ENCODE results near the gene MICALL2.

The MICALL2 gene

GRCh38 chr7:1459512-1459892 is 232 bp upstream of the MICALL2 start:
- no peaks in the 10 kb centered on the region for H3K9me3 ChIP-seq (ENCODE audit: control insufficient read depth in 2 of 2, low read length in 2 of 2)
- peak overlapping the region; percentile 97 to 99 for H3K27ac ChIP-seq (ENCODE audit: low read depth in 2 of 2, low read length in 2 of 2)
- H3K27me3 ChIP-seq (ENCODE audit: control insufficient read depth in 2 of 2, insufficient read depth in 2 of 2, low read length in 2 of 2) = no peaks in the 10 kb centered on the region
- peaks cover 71 to 86% of the 10 kb centered on the region in 2 donors for H3K4me1 ChIP-seq (ENCODE audit: control insufficient read depth in 2 of 2, insufficient read depth in 2 of 2, low read length in 2 of 2)
- no peaks in the 10 kb centered on the region for H3K36me3 ChIP-seq (ENCODE audit: control insufficient read depth in 2 of 2, insufficient read depth in 2 of 2, low read length in 2 of 2)
- H3K4me3 ChIP-seq (ENCODE audit: low read length in 2 of 2) = peak overlapping the region in 1 of 2 donors; percentile 84
- H3K9ac ChIP-seq (ENCODE audit: low read depth in 1 of 2, low read length in 2 of 2) = no peak overlapping the region

GRCh38 chr7:1457949-1458682 is 1.2 kb downstream of the MICALL2 start:
- Histone ChIP-seq H3K4me1 (ENCODE audit: control insufficient read depth in 2 of 2, insufficient read depth in 2 of 2, low read length in 2 of 2) (peaks cover 61 to 78% of the 10 kb centered on the region in 2 donors), H3K9me3 (ENCODE audit: control insufficient read depth in 2 of 2, low read length in 2 of 2) (no peaks in the 10 kb centered on the region), H3K27ac (ENCODE audit: low read depth in 2 of 2, low read length in 2 of 2) (peak overlapping the region; percentile 84 to 88), H3K4me3 (ENCODE audit: low read length in 2 of 2) (peak overlapping the region; percentile 82 to 84), H3K9ac (ENCODE audit: low read depth in 1 of 2, low read length in 2 of 2) (peak overlapping the region; percentile 81 to 93), H3K27me3 (ENCODE audit: control insufficient read depth in 2 of 2, insufficient read depth in 2 of 2, low read length in 2 of 2) (no peaks in the 10 kb centered on the region), H3K36me3 (ENCODE audit: control insufficient read depth in 2 of 2, insufficient read depth in 2 of 2, low read length in 2 of 2) (no peaks in the 10 kb centered on the region)

GRCh38 chr7:1457059-1457948 is 2.0 kb downstream of the MICALL2 start:
- Histone ChIP-seq H3K9ac (ENCODE audit: low read depth in 1 of 2, low read length in 2 of 2) (peak overlapping the region in 1 of 2 donors; percentile 93), H3K9me3 (ENCODE audit: control insufficient read depth in 2 of 2, low read length in 2 of 2) (no peaks in the 10 kb centered on the region), H3K4me3 (ENCODE audit: low read length in 2 of 2) (peak overlapping the region; percentile 82 to 84), H3K36me3 (ENCODE audit: control insufficient read depth in 2 of 2, insufficient read depth in 2 of 2, low read length in 2 of 2) (no peaks in the 10 kb centered on the region), H3K27ac (ENCODE audit: low read depth in 2 of 2, low read length in 2 of 2) (peak overlapping the region; percentile 11 to 24), H3K27me3 (ENCODE audit: control insufficient read depth in 2 of 2, insufficient read depth in 2 of 2, low read length in 2 of 2) (no peaks in the 10 kb centered on the region), H3K4me1 (ENCODE audit: control insufficient read depth in 2 of 2, insufficient read depth in 2 of 2, low read length in 2 of 2) (peaks cover 58 to 72% of the 10 kb centered on the region in 2 donors)

GRCh38 chr7:1455955-1456354 is 3.3 kb downstream of the MICALL2 start:
- H3K27ac ChIP-seq (ENCODE audit: low read depth in 2 of 2, low read length in 2 of 2) = peak overlapping the region; percentile 88 to 89
- no peaks in the 10 kb centered on the region for H3K36me3 ChIP-seq (ENCODE audit: control insufficient read depth in 2 of 2, insufficient read depth in 2 of 2, low read length in 2 of 2)
- H3K9ac ChIP-seq (ENCODE audit: low read depth in 1 of 2, low read length in 2 of 2) = peak overlapping the region; percentile 62 to 70

GRCh38 chr7:1455241-1455939 is 3.9 kb downstream of the MICALL2 start:
- peaks cover 50 to 55% of the 10 kb centered on the region in 2 donors for H3K4me1 ChIP-seq (ENCODE audit: control insufficient read depth in 2 of 2, insufficient read depth in 2 of 2, low read length in 2 of 2)
- no peaks in the 10 kb centered on the region for H3K9me3 ChIP-seq (ENCODE audit: control insufficient read depth in 2 of 2, low read length in 2 of 2)
- no peaks in the 10 kb centered on the region for H3K36me3 ChIP-seq (ENCODE audit: control insufficient read depth in 2 of 2, insufficient read depth in 2 of 2, low read length in 2 of 2)
- H3K27ac ChIP-seq (ENCODE audit: low read depth in 2 of 2, low read length in 2 of 2) = peak overlapping the region; percentile 88 to 89
- H3K4me3 ChIP-seq (ENCODE audit: low read length in 2 of 2) = peak overlapping the region; percentile 52 to 62
- peak overlapping the region; percentile 62 to 70 for H3K9ac ChIP-seq (ENCODE audit: low read depth in 1 of 2, low read length in 2 of 2)
- H3K27me3 ChIP-seq (ENCODE audit: control insufficient read depth in 2 of 2, insufficient read depth in 2 of 2, low read length in 2 of 2) = no peaks in the 10 kb centered on the region

More at GRCh38 chr7:1455955-1456354, 3.3 kb downstream of the MICALL2 start:
- peaks cover 51 to 59% of the 10 kb centered on the region in 2 donors for H3K4me1 ChIP-seq (ENCODE audit: control insufficient read depth in 2 of 2, insufficient read depth in 2 of 2, low read length in 2 of 2)
- no peaks in the 10 kb centered on the region for H3K9me3 ChIP-seq (ENCODE audit: control insufficient read depth in 2 of 2, low read length in 2 of 2)
- H3K27me3 ChIP-seq (ENCODE audit: control insufficient read depth in 2 of 2, insufficient read depth in 2 of 2, low read length in 2 of 2) = no peaks in the 10 kb centered on the region
- H3K4me3 ChIP-seq (ENCODE audit: low read length in 2 of 2) = peak overlapping the region; percentile 52 to 62

- H3K9ac ChIP-seq (ENCODE audit: low read depth in 1 of 2, low read length in 2 of 2) = peak overlapping the region in 1 of 2 donors; percentile 62
- H3K27ac ChIP-seq (ENCODE audit: low read depth in 2 of 2, low read length in 2 of 2) = peak overlapping the region; percentile 88 to 89
- H3K27me3 ChIP-seq (ENCODE audit: control insufficient read depth in 2 of 2, insufficient read depth in 2 of 2, low read length in 2 of 2) = no peaks in the 10 kb centered on the region
- no peak overlapping the region for H3K4me3 ChIP-seq (ENCODE audit: low read length in 2 of 2)
- H3K36me3 ChIP-seq (ENCODE audit: control insufficient read depth in 2 of 2, insufficient read depth in 2 of 2, low read length in 2 of 2) = peaks cover 0 to 2% of the 10 kb centered on the region in 2 donors
- peaks cover 45 to 51% of the 10 kb centered on the region in 2 donors for H3K4me1 ChIP-seq (ENCODE audit: control insufficient read depth in 2 of 2, insufficient read depth in 2 of 2, low read length in 2 of 2)
- no peaks in the 10 kb centered on the region for H3K9me3 ChIP-seq (ENCODE audit: control insufficient read depth in 2 of 2, low read length in 2 of 2)
These were observed 4.7 kb downstream of the MICALL2 start for GRCh38 chr7:1454542-1454941.

GRCh38 chr7:1452205-1452604 is 7.1 kb downstream of the MICALL2 start:
- no peak overlapping the region for H3K27ac ChIP-seq (ENCODE audit: low read depth in 2 of 2, low read length in 2 of 2)
- H3K27me3 ChIP-seq (ENCODE audit: control insufficient read depth in 2 of 2, insufficient read depth in 2 of 2, low read length in 2 of 2) = no peaks in the 10 kb centered on the region
- H3K9ac ChIP-seq (ENCODE audit: low read depth in 1 of 2, low read length in 2 of 2) = no peak overlapping the region
- H3K4me1 ChIP-seq (ENCODE audit: control insufficient read depth in 2 of 2, insufficient read depth in 2 of 2, low read length in 2 of 2) = peaks cover 28 to 35% of the 10 kb centered on the region in 2 donors
- peaks cover 0 to 4% of the 10 kb centered on the region in 2 donors for H3K36me3 ChIP-seq (ENCODE audit: control insufficient read depth in 2 of 2, insufficient read depth in 2 of 2, low read length in 2 of 2)
- no peak overlapping the region for H3K4me3 ChIP-seq (ENCODE audit: low read length in 2 of 2)
- no peaks in the 10 kb centered on the region for H3K9me3 ChIP-seq (ENCODE audit: control insufficient read depth in 2 of 2, low read length in 2 of 2)

GRCh38 chr7:1450987-1451386 is 8.3 kb downstream of the MICALL2 start:
- H3K9me3 ChIP-seq (ENCODE audit: control insufficient read depth in 2 of 2, low read length in 2 of 2) = no peaks in the 10 kb centered on the region
- no peak overlapping the region for H3K9ac ChIP-seq (ENCODE audit: low read depth in 1 of 2, low read length in 2 of 2)
- H3K27ac ChIP-seq (ENCODE audit: low read depth in 2 of 2, low read length in 2 of 2) = peak overlapping the region in 1 of 2 donors; percentile 16
- H3K4me1 ChIP-seq (ENCODE audit: control insufficient read depth in 2 of 2, insufficient read depth in 2 of 2, low read length in 2 of 2) = peaks cover 18 to 25% of the 10 kb centered on the region in 2 donors
- no peak overlapping the region for H3K4me3 ChIP-seq (ENCODE audit: low read length in 2 of 2)
- peaks cover 0 to 4% of the 10 kb centered on the region in 2 donors for H3K36me3 ChIP-seq (ENCODE audit: control insufficient read depth in 2 of 2, insufficient read depth in 2 of 2, low read length in 2 of 2)
- no peaks in the 10 kb centered on the region for H3K27me3 ChIP-seq (ENCODE audit: control insufficient read depth in 2 of 2, insufficient read depth in 2 of 2, low read length in 2 of 2)

- Histone ChIP-seq H3K9ac (ENCODE audit: low read depth in 1 of 2, low read length in 2 of 2) (no peak overlapping the region), H3K4me3 (ENCODE audit: low read length in 2 of 2) (no peak overlapping the region), H3K36me3 (ENCODE audit: control insufficient read depth in 2 of 2, insufficient read depth in 2 of 2, low read length in 2 of 2) (peaks cover 0 to 4% of the 10 kb centered on the region in 2 donors), H3K27ac (ENCODE audit: low read depth in 2 of 2, low read length in 2 of 2) (peak overlapping the region; percentile 16 to 51), H3K9me3 (ENCODE audit: control insufficient read depth in 2 of 2, low read length in 2 of 2) (no peaks in the 10 kb centered on the region), H3K27me3 (ENCODE audit: control insufficient read depth in 2 of 2, insufficient read depth in 2 of 2, low read length in 2 of 2) (no peaks in the 10 kb centered on the region), H3K4me1 (ENCODE audit: control insufficient read depth in 2 of 2, insufficient read depth in 2 of 2, low read length in 2 of 2) (peaks cover 13 to 19% of the 10 kb centered on the region in 2 donors)
These were observed 8.8 kb downstream of the MICALL2 start for GRCh38 chr7:1450431-1450830.
